Transverse colon (tissue), 4 donors: ENCODE data around the gene CFHR5. TPM values are rescaled to one million over a fixed set of nuclear protein-coding genes. Genes with fewer than 3 reads are reported as not detected.

Experiments used
- DNase-seq: peaks from one replicate; pipeline ENCODE4 v3.0.0-alpha.2; 2019
- H3K27ac ChIP-seq, 4 donors: fragments of 200-600 bp; sonication (generic); 2 replicates each; pipeline ENCODE4 v1.5.1; 2016 to 2018; ENCODE audit warnings: inconsistent platforms in 4 of 4
- H3K27me3 ChIP-seq: fragments of 200-600 bp; sonication (generic); 2 replicates; pipeline ENCODE4 v1.5.1; 2017; ENCODE audit warnings: inconsistent platforms
- H3K36me3 ChIP-seq, 4 donors: fragments of 200-600 bp; sonication (generic); 2 replicates each; pipeline ENCODE4 v1.5.1; 2017 to 2019; ENCODE audit warnings: inconsistent platforms in 4 of 4
- H3K4me1 ChIP-seq, 4 donors: fragments of 200-600 bp; sonication (generic); 2 replicates each; pipeline ENCODE4 v1.5.1; 2017 to 2020; ENCODE audit warnings: inconsistent platforms in 4 of 4
- H3K4me3 ChIP-seq, 4 donors: fragments of 200-600 bp; sonication (generic); 1 replicate in 1 of 4; 2 replicates in 3 of 4; pipeline versions ENCODE4 v1.5.1 to v1.6.1; 2017 to 2019; ENCODE audit warnings: inconsistent platforms in 4 of 4
- H3K9me3 ChIP-seq, 2 donors: fragments of 200-600 bp; sonication (generic); 2 replicates each; pipeline ENCODE4 v1.5.1; 2017 to 2019; ENCODE audit warnings: inconsistent platforms in 2 of 2
- CTCF ChIP-seq, 5 experiments: fragments of 200-600 bp in 3 of 5; fragments of 450-650 bp in 2 of 5; sonication (generic) in 3 of 5; IDR thresholded peaks; 1 replicate in 2 of 5; 2 replicates in 3 of 5; pipeline ENCODE4 v1.5.1; 2016 to 2017; ENCODE audit warnings: antibody characterized with exemption in 5 of 5, inconsistent platforms in 3 of 5, mild to moderate bottlenecking in 2 of 5, moderate library complexity in 1 of 5
- EP300 ChIP-seq: sonication (generic); formaldehyde crosslinking; IDR thresholded peaks from one replicate; pipeline ENCODE4 v1.6.1; 2017; ENCODE audit warnings: antibody characterized with exemption, low read depth
- POLR2A ChIP-seq: fragments of 450-650 bp; IDR thresholded peaks from one replicate; pipeline ENCODE4 v1.6.1; 2016; ENCODE audit warnings: antibody characterized with exemption, mild to moderate bottlenecking, moderate library complexity
- POLR2AphosphoS5 ChIP-seq, 3 donors: sonication (generic); formaldehyde crosslinking; IDR thresholded peaks; one replicate each; pipeline ENCODE4 v1.6.1; 2016; ENCODE audit warnings: antibody characterized with exemption in 3 of 3
- WGBS, 2 donors: methylation state at CpG; one replicate each; pipeline ENCODE4 v1.1.5; 2018; ENCODE audit warnings: low coverage in 1 of 2; 5-methylcytosine and 5-hydroxymethylcytosine counted together
- in situ Hi-C, 4 donors: fragments of 200-750 bp; cut with MboI; loops; one replicate each; pipeline versions ENCODE4 v1.15.0 to v1.15.1; 2017; ENCODE audit warnings: low sequenced_read_pairs in 3 of 4, low pct_ligation_motif_present in 1 of 4, low pct_unique_long_range_greater_than_20kb in 1 of 4
- intact Hi-C: fragments of 100-400 bp; cut with DNase I; formaldehyde crosslinking; loops from one replicate; pipeline ENCODE4 v1.15.1; 2023; ENCODE audit warnings: low total_unique reads
- total RNA-seq, 4 donors: library from RNA; depleted of rRNA; stranded (reverse); fragments of >200 nt; gene quantifications; one replicate each; pipeline ENCODE4 v1.1.0, GENCODE V29; 2016

The CFHR5 gene
- total RNA-seq, 4 donors from 2014 or later, result not detected

- no peak overlapping the region for H3K27ac ChIP-seq
- peaks cover 0 to 3% of the 10 kb centered on the region in 2 donors for H3K9me3 ChIP-seq
- H3K36me3 ChIP-seq, result no peaks in the 10 kb centered on the region
- intact Hi-C loops, result no loop called here
- H3K4me3 ChIP-seq, result no peak overlapping the region
- in situ Hi-C loops, result no loop called here
- H3K4me1 ChIP-seq, result no peaks in the 10 kb centered on the region
- WGBS, 2 donors, result 67 to 93% methylated on average over 1 of the region's 1 CpG
- no peak for DNase-seq
- TF ChIP-seq EP300, result no peak
- no peak for TF ChIP-seq POLR2AphosphoS5 (IDR thresholded peaks at IDR 0.05)
- no peak for TF ChIP-seq POLR2A
- TF ChIP-seq CTCF (IDR thresholded peaks at IDR 0.05), result no peak
- H3K27me3 ChIP-seq, result no peaks in the 10 kb centered on the region
These were observed 34.3 kb downstream of the CFHR5 start for GRCh38 chr1:197011614-197012013.

DNA sequence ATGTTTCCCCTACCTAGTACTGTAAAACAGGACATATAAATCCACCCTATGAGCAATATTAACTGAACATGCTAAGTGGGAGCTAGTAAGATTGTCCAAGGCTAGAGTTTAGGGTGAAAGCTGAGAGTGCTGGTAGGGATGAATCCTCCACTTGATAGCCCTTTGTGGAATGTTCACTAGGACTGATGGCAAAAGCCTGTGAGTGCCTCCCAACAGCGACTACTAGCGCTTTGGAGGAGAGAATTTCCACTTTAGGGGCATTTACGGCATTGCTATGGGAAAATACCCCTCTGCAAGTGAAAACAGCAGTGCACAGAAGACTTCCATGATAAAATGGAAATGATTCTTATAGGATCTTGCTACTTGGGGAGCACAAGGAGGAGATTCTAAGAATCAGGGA, 35.9 kb downstream of the CFHR5 start:
- in situ Hi-C loops (no loop called here), intact Hi-C loops (no loop called here)
- Histone ChIP-seq H3K9me3 (peaks cover 0 to 3% of the 10 kb centered on the region in 2 donors), H3K27me3 (no peaks in the 10 kb centered on the region), H3K4me1 (no peaks in the 10 kb centered on the region), H3K36me3 (no peaks in the 10 kb centered on the region), H3K4me3 (no peak overlapping the region), H3K27ac (no peak overlapping the region)
- TF ChIP-seq CTCF (IDR thresholded peaks at IDR 0.05) (no peak), POLR2A (no peak), EP300 (no peak), POLR2AphosphoS5 (IDR thresholded peaks at IDR 0.05) (no peak)
- DNase-seq, result no peak
- 74 to 77% methylated on average over 3 of the region's 3 CpGs for WGBS, 2 donors

DNA sequence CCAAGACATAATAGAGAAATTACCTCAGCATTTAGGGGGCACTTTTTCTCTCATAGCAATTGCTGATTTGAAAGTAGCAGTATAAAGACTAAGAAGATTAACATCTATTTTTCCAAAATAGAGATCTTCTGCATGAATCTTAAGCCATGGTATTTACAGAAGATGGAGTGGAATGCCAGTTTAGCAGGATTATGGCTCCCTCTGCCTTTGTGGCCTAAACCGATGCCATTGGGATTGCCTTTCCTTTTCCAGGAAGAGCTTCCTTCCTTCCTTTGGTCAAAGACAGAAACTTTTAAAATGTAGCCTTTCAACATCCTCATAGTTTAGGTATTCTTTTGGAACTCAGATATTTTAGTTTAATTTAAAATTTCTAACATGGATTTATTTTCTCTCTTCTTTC, 39.4 kb downstream of the CFHR5 start:
- no peak for TF ChIP-seq POLR2A
- no peak for TF ChIP-seq EP300
- TF ChIP-seq CTCF (IDR thresholded peaks at IDR 0.05), result no peak
- no peak for TF ChIP-seq POLR2AphosphoS5 (IDR thresholded peaks at IDR 0.05)
- Histone ChIP-seq H3K4me3 (no peak overlapping the region), H3K36me3 (no peaks in the 10 kb centered on the region), H3K27me3 (no peaks in the 10 kb centered on the region), H3K4me1 (no peaks in the 10 kb centered on the region), H3K9me3 (peaks cover 0 to under 1% of the 10 kb centered on the region in 2 donors), H3K27ac (no peak overlapping the region)
- in situ Hi-C loops, result no loop called here
- WGBS, 2 donors, result 50 to 83% methylated on average over 1 of the region's 1 CpG
- intact Hi-C loops, result no loop called here
- no peak for DNase-seq

- 60 to 76% methylated on average over 6 to 8 of the region's 8 CpGs for WGBS, 2 donors
- Histone ChIP-seq H3K9me3 (no peaks in the 10 kb centered on the region), H3K4me1 (no peaks in the 10 kb centered on the region), H3K27me3 (no peaks in the 10 kb centered on the region), H3K36me3 (no peaks in the 10 kb centered on the region), H3K27ac (no peak overlapping the region), H3K4me3 (no peak overlapping the region)
- in situ Hi-C loops (no loop called here), intact Hi-C loops (no loop called here)
- DNase-seq, result no peak
- no peak for TF ChIP-seq CTCF (IDR thresholded peaks at IDR 0.05)
- TF ChIP-seq POLR2AphosphoS5 (IDR thresholded peaks at IDR 0.05), result no peak
- TF ChIP-seq EP300, result no peak
- TF ChIP-seq POLR2A, result no peak
These were observed 40.3 kb downstream of the CFHR5 start for GRCh38 chr1:197017558-197018146.
